ENCODE results near the gene ZNF276. TPM values are rescaled to one million over a fixed set of nuclear protein-coding genes. Genes with fewer than 3 reads are reported as not detected.
"Not testable (repeated sequence)": the region's sequence is repeated elsewhere in the genome, so short reads cannot be mapped to it uniquely, and the experiment has no call there.

Gene ZNF276
- total RNA-seq, 4 donors from 2014 or later: 6.4 to 41.5 (median 20.8) TPM

DNA sequence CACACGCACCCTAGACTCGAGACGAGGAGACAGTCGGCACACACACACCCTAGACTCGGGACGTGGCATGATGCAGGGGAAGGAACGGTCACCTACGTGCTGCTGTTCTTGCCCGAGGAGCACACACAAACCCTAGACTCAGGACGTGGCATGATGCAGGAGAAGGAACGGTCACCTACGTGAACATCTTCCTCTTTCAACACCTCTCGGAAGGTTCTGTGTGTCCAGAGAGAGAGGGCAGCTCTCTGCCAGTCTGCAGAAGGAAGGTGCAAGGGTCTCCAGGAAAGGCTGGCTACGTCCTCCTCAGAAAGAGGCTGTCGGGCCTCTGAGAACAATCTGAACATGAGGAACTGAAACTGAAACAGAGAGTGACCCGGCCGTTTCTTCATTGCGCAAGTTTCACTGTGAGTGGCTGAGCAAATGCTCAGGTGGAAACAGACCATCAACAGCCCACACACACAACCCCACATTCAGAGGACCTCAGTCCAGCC is 43.4 kb downstream of the ZNF276 start:
- no peak for DNase-seq
- no peaks in the 10 kb centered on the region for H3K36me3 ChIP-seq
- intact Hi-C loops (cut with DNase I; ENCODE audit: low total_unique reads): no loop called here
- H3K27ac ChIP-seq: no peak overlapping the region
- no peaks in the 10 kb centered on the region for H3K27me3 ChIP-seq
- no peaks in the 10 kb centered on the region for H3K9me3 ChIP-seq
- no peak for TF ChIP-seq POLR2A (IDR thresholded peaks at IDR 0.05)
- TF ChIP-seq, protein P1, sequence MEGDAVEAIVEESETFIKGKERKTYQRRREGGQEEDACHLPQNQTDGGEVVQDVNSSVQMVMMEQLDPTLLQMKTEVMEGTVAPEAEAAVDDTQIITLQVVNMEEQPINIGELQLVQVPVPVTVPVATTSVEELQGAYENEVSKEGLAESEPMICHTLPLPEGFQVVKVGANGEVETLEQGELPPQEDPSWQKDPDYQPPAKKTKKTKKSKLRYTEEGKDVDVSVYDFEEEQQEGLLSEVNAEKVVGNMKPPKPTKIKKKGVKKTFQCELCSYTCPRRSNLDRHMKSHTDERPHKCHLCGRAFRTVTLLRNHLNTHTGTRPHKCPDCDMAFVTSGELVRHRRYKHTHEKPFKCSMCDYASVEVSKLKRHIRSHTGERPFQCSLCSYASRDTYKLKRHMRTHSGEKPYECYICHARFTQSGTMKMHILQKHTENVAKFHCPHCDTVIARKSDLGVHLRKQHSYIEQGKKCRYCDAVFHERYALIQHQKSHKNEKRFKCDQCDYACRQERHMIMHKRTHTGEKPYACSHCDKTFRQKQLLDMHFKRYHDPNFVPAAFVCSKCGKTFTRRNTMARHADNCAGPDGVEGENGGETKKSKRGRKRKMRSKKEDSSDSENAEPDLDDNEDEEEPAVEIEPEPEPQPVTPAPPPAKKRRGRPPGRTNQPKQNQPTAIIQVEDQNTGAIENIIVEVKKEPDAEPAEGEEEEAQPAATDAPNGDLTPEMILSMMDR (IDR thresholded peaks at IDR 0.05): no peak
- no peaks in the 10 kb centered on the region for H3K4me1 ChIP-seq
- H3K4me3 ChIP-seq: no peak overlapping the region

GRCh38 chr16:89765292-89765830 is 44.0 kb downstream of the ZNF276 start:
- no peak overlapping the region for H3K4me3 ChIP-seq
- no peaks in the 10 kb centered on the region for H3K9me3 ChIP-seq
- TF ChIP-seq, protein P1 (IDR thresholded peaks at IDR 0.05): no peak
- no peak for TF ChIP-seq POLR2A (IDR thresholded peaks at IDR 0.05)
- H3K27me3 ChIP-seq: no peaks in the 10 kb centered on the region
- H3K4me1 ChIP-seq: no peaks in the 10 kb centered on the region
- no peak overlapping the region for H3K27ac ChIP-seq
- DNase-seq: no peak
- no peaks in the 10 kb centered on the region for H3K36me3 ChIP-seq
- intact Hi-C loops (cut with DNase I; ENCODE audit: low total_unique reads): no loop called here

GRCh38 chr16:89770367-89770766 is 49.0 kb downstream of the ZNF276 start:
- intact Hi-C loops (cut with DNase I; ENCODE audit: low total_unique reads): no loop called here
- DNase-seq: no peak
- TF ChIP-seq, protein P1 (IDR thresholded peaks at IDR 0.05): no peak
- TF ChIP-seq POLR2A (IDR thresholded peaks at IDR 0.05): no peak
- H3K27ac ChIP-seq: no peak overlapping the region
- no peaks in the 10 kb centered on the region for H3K27me3 ChIP-seq
- no peaks in the 10 kb centered on the region for H3K4me1 ChIP-seq
- no peaks in the 10 kb centered on the region for H3K9me3 ChIP-seq
- H3K4me3 ChIP-seq: no peak overlapping the region
- no peaks in the 10 kb centered on the region for H3K36me3 ChIP-seq

DNA sequence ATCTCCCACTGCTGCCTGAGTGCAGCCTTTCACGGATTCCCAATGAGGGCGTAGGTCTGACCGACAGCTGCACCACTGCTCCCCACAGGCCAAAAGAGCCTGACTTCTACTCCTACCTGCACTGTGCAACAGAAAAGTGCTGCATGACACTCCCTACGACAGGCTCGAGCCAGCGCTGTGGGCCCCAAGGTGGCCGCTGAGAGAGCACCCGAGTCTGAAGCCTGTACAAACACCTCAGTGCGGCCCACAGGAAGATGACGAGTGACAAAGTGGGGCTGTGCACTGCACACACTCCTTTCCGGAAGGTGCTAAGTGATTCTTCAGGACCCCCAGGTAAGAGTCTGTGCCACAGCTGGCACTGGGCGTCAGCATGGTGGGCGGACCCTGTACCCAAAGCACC is 53.9 kb downstream of the ZNF276 start:
- intact Hi-C loops (cut with DNase I; ENCODE audit: low total_unique reads): no loop called here
- H3K4me1 ChIP-seq: no peaks in the 10 kb centered on the region
- no peaks in the 10 kb centered on the region for H3K36me3 ChIP-seq
- TF ChIP-seq POLR2A (IDR thresholded peaks at IDR 0.05): no peak
- TF ChIP-seq, protein P1 (IDR thresholded peaks at IDR 0.05): no peak
- H3K4me3 ChIP-seq: no peak overlapping the region
- no peaks in the 10 kb centered on the region for H3K9me3 ChIP-seq
- H3K27me3 ChIP-seq: no peaks in the 10 kb centered on the region
- DNase-seq: no peak
- H3K27ac ChIP-seq: no peak overlapping the region

DNA sequence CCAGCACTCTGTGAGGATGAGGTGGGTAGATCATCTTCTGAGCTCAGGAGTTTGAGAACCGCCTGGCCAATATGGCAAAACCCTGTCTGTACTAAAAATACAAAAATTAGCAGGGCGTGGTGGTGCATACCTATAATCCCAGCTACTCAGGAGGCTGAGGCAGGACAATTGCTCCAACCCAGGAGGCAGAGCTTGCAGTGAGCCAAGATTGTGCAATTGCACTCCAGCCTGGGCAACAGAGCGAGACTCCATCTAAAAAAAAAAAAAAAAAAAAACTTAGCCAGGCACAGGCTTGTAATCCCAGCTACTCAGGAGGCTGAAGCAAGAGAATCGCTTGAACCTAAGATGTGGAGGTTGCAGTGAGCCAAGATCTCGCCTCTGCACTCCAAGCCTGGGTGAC is 56.9 kb downstream of the ZNF276 start:
- H3K27ac ChIP-seq; H3K27me3 ChIP-seq; H3K4me3 ChIP-seq; intact Hi-C loops (cut with DNase I; ENCODE audit: low total_unique reads); H3K9me3 ChIP-seq; DNase-seq; H3K36me3 ChIP-seq; H3K4me1 ChIP-seq: not testable (repeated sequence)
